GM12878 (cell line): ENCODE measurements around the gene DDX10.

ENCODE experiments used
- CEBPB ChIP-seq, 2 experiments: fragments of 150-350 bp in 1 of 2; IDR thresholded peaks; 2 replicates each; pipeline ENCODE4 v1.6.1; 2012 to 2014; ENCODE audit warnings: low read depth in 2 of 2, low read length in 2 of 2, borderline replicate concordance in 1 of 2, inconsistent platforms in 1 of 2
- EGR1 ChIP-seq, 2 experiments: IDR thresholded peaks; 1 replicate in 1 of 2; 2 replicates in 1 of 2; pipeline ENCODE4 v1.6.1; 2011 to 2012; ENCODE audit warnings: low read depth in 2 of 2, low read length in 2 of 2, borderline replicate concordance in 1 of 2, mild to moderate bottlenecking in 1 of 2, moderate library complexity in 1 of 2
- PAX5 ChIP-seq: IDR thresholded peaks from 2 replicates; pipeline ENCODE4 v1.6.1; 2011; ENCODE audit warnings: low read depth, low read length, borderline replicate concordance
- POLR2A ChIP-seq: IDR thresholded peaks from 2 replicates; pipeline ENCODE4 v1.6.1; 2011; ENCODE audit warnings: low read depth, mild to moderate bottlenecking, low read length
- POLR2AphosphoS5 ChIP-seq: IDR thresholded peaks from 2 replicates; pipeline ENCODE4 v1.6.1; 2011; ENCODE audit warnings: mild to moderate bottlenecking, low read length, inconsistent platforms
- TF ChIP-seq, protein P1 (sequence below), 3 experiments: IDR thresholded peaks in 2 of 3; conservative IDR thresholded peaks in 1 of 3; 2 replicates each; pipeline ENCODE4 v1.5.1; 2011; ENCODE audit warnings: low read depth in 3 of 3, low read length in 3 of 3, mild to moderate bottlenecking in 3 of 3, control low read depth in 2 of 3, moderate library complexity in 2 of 3, inconsistent platforms in 1 of 3, mixed read lengths in 1 of 3; ENCODE audit not compliant: control insufficient read depth in 2 of 3, insufficient read depth in 1 of 3; ENCODE audit errors: extremely low read depth in 1 of 3

DNA sequence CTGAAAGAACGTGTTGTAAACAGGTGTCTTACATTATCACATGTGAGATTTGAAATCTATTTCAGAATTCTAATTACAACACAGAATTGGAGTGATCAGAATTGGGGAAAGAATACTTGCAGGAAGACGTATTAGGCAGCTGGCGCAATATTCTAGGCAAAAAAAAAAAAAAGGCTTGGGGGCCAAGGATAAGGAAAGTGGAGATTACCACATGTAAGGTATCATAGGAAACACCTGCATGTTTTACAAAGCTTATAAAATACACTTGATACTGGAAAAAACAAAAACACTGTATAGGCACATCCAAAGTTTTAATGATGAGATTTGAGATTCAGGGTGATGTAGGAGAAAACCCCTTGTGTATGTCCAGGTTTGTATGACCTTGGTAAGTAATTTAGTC lies 245.1 kb downstream of the DDX10 start:
- TF ChIP-seq POLR2AphosphoS5 (no peak), EGR1 (IDR thresholded peaks at IDR 0.05; ENCODE audit: borderline replicate concordance in 1 of 2, low read depth in 2 of 2, low read length in 2 of 2) (no peak), CEBPB (IDR thresholded peaks at IDR 0.05; ENCODE audit: borderline replicate concordance in 1 of 2, low read depth in 2 of 2, low read length in 2 of 2) (no peak), PAX5 (no peak), POLR2A (no peak)
- TF ChIP-seq, protein P1, sequence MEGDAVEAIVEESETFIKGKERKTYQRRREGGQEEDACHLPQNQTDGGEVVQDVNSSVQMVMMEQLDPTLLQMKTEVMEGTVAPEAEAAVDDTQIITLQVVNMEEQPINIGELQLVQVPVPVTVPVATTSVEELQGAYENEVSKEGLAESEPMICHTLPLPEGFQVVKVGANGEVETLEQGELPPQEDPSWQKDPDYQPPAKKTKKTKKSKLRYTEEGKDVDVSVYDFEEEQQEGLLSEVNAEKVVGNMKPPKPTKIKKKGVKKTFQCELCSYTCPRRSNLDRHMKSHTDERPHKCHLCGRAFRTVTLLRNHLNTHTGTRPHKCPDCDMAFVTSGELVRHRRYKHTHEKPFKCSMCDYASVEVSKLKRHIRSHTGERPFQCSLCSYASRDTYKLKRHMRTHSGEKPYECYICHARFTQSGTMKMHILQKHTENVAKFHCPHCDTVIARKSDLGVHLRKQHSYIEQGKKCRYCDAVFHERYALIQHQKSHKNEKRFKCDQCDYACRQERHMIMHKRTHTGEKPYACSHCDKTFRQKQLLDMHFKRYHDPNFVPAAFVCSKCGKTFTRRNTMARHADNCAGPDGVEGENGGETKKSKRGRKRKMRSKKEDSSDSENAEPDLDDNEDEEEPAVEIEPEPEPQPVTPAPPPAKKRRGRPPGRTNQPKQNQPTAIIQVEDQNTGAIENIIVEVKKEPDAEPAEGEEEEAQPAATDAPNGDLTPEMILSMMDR (IDR thresholded peaks at IDR 0.05 in 2 of 3, conservative IDR thresholded peaks at IDR 0.05 in 1 of 3; ENCODE audit: control insufficient read depth in 2 of 3, extremely low read depth in 1 of 3, insufficient read depth in 1 of 3, low read depth in 3 of 3, low read length in 3 of 3) = no peak
